K562 (cell line): ENCODE data around the gene PXN. TPM values are rescaled to one million over a fixed set of nuclear protein-coding genes. Genes with fewer than 3 reads are reported as not detected.

Experiments used
- GTF2A2 ChIP-seq: IDR thresholded peaks from 2 replicates; pipeline ENCODE4 v1.6.1; 2016; ENCODE audit warnings: mild to moderate bottlenecking, missing genetic modification characterization, missing compliant biosample characterization
- POLR2G ChIP-seq: fragments of 200-400 bp; formaldehyde crosslinking; IDR thresholded peaks from 2 replicates; pipeline ENCODE4 v1.6.1; 2017; ENCODE audit warnings: low read depth, mild to moderate bottlenecking, antibody characterized with exemption, low read length, moderate library complexity
- POLR3G ChIP-seq: IDR thresholded peaks from 2 replicates; pipeline ENCODE4 v1.6.1; 2011; ENCODE audit not compliant: insufficient read length, insufficient replicate concordance; ENCODE audit errors: extremely low read depth
- SMAD1 ChIP-seq: fragments of 150-350 bp; IDR thresholded peaks from 2 replicates; pipeline ENCODE4 v1.6.1; 2014; ENCODE audit warnings: low read length, low read depth; ENCODE audit not compliant: partially characterized antibody
- SMAD4 ChIP-seq: fragments of 250-450 bp; sonication (Bioruptor Pico); conservative IDR thresholded peaks from 2 replicates; pipeline ENCODE4 v1.8.0; 2021; ENCODE audit warnings: inconsistent platforms, mild to moderate bottlenecking, moderate library complexity
- SMC3 ChIP-seq: conservative IDR thresholded peaks from 2 replicates; pipeline ENCODE4 v1.6.1; 2011; ENCODE audit warnings: low read depth, low read length, improper control_type of control experiment; ENCODE audit not compliant: insufficient read depth
- SRSF7 ChIP-seq: fragments of 200-400 bp; formaldehyde crosslinking; optimal IDR thresholded peaks from 2 replicates; pipeline ENCODE3; 2017; ENCODE audit warnings: mild to moderate bottlenecking, low read depth, low read length
- ZFX ChIP-seq: sonication (generic); formaldehyde crosslinking; IDR thresholded peaks from 2 replicates; pipeline ENCODE4 v1.8.0; 2022; ENCODE audit warnings: mild to moderate bottlenecking, missing genetic modification reagents, moderate library complexity
- ZNF184 ChIP-seq: sonication (generic); formaldehyde crosslinking; IDR thresholded peaks from 2 replicates; pipeline ENCODE4 v1.5.0; 2020; ENCODE audit warnings: missing genetic modification reagents
- ZNF507 ChIP-seq: conservative IDR thresholded peaks from 2 replicates; pipeline ENCODE4 v1.6.1; 2017; ENCODE audit warnings: missing genetic modification characterization, missing compliant biosample characterization
- polyA plus RNA-seq, 8 experiments: library from polyadenylated mRNA; depleted of rRNA in 4 of 8; stranded (reverse) in 5 of 8; unstranded in 3 of 8; fragments of >200 nt; fragmentation: Nextera tagmentation in 2 of 8; fragmentation: Illumina TruSeq in 1 of 8; extraction: Ambion mirVana in 2 of 8; extraction: Trizol in 1 of 8; gene quantifications; 2 replicates each; pipeline versions ENCODE4 v1.2.1 to v1.2.3, GENCODE V29; 2011 to 2014; ENCODE audit warnings: inconsistent platforms in 1 of 8, missing spikeins in 1 of 8
- total RNA-seq, 7 experiments: library from RNA; depleted of rRNA in 6 of 7; stranded (reverse); fragments of >200 nt in 6 of 7; fragmentation: Illumina TruSeq in 2 of 7; extraction: Trizol in 2 of 7; gene quantifications; 2 replicates each; pipeline versions ENCODE4 v1.2.1 to v1.2.3, GENCODE V29; 2011 to 2021; ENCODE audit warnings: low replicate concordance in 1 of 7
- TF ChIP-seq, protein P1 (sequence below): fragments of 200-800 bp; sonication (Bioruptor generic); IDR thresholded peaks from 2 replicates; pipeline ENCODE4 v1.6.1; 2016; ENCODE audit warnings: missing genetic modification characterization, missing compliant biosample characterization
- TF ChIP-seq, protein P2 (sequence below): fragments of 450-650 bp; conservative IDR thresholded peaks from 2 replicates; pipeline ENCODE4 v1.6.1; 2016; ENCODE audit warnings: missing genetic modification characterization, low read depth, mild to moderate bottlenecking, control low read depth, missing compliant biosample characterization
- TF ChIP-seq, protein P3 (sequence below): fragments of 450-650 bp; IDR thresholded peaks from 2 replicates; pipeline ENCODE4 v1.6.1; 2017; ENCODE audit warnings: antibody characterized with exemption
- TF ChIP-seq, protein P4 (sequence below): fragments of 200-800 bp; sonication (Bioruptor generic); IDR thresholded peaks from 2 replicates; pipeline ENCODE4 v1.6.1; 2017; ENCODE audit warnings: missing genetic modification characterization, missing compliant biosample characterization
- TF ChIP-seq, protein P5 (sequence below): fragments of 250-450 bp; sonication (Bioruptor Pico); IDR thresholded peaks from 2 replicates; pipeline ENCODE4 v1.8.0; 2021; ENCODE audit warnings: borderline replicate concordance, mild to moderate bottlenecking, moderate library complexity; ENCODE audit not compliant: poor library complexity, severe bottlenecking

PXN gene
- total and polyA plus RNA-seq, 9 of the 15 experiments (the other 6 are each of a cell fraction or from before 2014, with no cell fraction given), result 4.0 to 74.1 (median 18.6) TPM

DNA sequence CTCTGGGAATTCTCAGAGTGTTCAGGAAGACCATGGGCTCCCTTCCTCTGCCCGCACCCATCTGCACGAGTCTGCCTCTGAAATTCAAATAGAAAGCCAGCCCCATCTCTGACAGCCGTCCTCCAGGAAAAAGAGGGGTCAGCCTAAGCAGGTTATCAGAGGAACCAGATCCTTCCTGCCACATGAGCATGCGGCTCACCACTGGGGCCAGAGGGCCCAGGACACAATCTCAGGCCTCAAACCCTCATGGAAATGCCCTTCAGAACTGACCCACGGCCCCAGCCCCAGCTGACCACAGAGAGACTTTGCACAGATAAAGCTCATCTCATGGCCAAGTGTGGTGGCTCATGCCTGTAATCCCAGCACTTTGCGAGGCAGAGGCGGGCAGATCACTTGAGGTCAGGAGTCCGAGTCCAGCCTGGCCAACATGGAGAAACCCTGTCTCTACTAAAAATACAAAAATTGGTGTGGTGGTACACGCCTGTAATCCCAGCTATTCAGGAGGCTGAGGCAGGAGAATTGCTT is 23.2 kb downstream of the PXN start (continued):
- TF ChIP-seq, protein P1, sequence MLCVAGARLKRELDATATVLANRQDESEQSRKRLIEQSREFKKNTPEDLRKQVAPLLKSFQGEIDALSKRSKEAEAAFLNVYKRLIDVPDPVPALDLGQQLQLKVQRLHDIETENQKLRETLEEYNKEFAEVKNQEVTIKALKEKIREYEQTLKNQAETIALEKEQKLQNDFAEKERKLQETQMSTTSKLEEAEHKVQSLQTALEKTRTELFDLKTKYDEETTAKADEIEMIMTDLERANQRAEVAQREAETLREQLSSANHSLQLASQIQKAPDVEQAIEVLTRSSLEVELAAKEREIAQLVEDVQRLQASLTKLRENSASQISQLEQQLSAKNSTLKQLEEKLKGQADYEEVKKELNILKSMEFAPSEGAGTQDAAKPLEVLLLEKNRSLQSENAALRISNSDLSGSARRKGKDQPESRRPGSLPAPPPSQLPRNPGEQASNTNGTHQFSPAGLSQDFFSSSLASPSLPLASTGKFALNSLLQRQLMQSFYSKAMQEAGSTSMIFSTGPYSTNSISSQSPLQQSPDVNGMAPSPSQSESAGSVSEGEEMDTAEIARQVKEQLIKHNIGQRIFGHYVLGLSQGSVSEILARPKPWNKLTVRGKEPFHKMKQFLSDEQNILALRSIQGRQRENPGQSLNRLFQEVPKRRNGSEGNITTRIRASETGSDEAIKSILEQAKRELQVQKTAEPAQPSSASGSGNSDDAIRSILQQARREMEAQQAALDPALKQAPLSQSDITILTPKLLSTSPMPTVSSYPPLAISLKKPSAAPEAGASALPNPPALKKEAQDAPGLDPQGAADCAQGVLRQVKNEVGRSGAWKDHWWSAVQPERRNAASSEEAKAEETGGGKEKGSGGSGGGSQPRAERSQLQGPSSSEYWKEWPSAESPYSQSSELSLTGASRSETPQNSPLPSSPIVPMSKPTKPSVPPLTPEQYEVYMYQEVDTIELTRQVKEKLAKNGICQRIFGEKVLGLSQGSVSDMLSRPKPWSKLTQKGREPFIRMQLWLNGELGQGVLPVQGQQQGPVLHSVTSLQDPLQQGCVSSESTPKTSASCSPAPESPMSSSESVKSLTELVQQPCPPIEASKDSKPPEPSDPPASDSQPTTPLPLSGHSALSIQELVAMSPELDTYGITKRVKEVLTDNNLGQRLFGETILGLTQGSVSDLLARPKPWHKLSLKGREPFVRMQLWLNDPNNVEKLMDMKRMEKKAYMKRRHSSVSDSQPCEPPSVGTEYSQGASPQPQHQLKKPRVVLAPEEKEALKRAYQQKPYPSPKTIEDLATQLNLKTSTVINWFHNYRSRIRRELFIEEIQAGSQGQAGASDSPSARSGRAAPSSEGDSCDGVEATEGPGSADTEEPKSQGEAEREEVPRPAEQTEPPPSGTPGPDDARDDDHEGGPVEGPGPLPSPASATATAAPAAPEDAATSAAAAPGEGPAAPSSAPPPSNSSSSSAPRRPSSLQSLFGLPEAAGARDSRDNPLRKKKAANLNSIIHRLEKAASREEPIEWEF, result no peak
- no peak for TF ChIP-seq POLR3G
- TF ChIP-seq SMC3, result no peak
- TF ChIP-seq, protein P2, sequence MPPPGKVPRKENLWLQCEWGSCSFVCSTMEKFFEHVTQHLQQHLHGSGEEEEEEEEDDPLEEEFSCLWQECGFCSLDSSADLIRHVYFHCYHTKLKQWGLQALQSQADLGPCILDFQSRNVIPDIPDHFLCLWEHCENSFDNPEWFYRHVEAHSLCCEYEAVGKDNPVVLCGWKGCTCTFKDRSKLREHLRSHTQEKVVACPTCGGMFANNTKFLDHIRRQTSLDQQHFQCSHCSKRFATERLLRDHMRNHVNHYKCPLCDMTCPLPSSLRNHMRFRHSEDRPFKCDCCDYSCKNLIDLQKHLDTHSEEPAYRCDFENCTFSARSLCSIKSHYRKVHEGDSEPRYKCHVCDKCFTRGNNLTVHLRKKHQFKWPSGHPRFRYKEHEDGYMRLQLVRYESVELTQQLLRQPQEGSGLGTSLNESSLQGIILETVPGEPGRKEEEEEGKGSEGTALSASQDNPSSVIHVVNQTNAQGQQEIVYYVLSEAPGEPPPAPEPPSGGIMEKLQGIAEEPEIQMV (tag), result no peak
- no peak for TF ChIP-seq ZNF184 (CRISPR knock-in tag)
- TF ChIP-seq, protein P3, sequence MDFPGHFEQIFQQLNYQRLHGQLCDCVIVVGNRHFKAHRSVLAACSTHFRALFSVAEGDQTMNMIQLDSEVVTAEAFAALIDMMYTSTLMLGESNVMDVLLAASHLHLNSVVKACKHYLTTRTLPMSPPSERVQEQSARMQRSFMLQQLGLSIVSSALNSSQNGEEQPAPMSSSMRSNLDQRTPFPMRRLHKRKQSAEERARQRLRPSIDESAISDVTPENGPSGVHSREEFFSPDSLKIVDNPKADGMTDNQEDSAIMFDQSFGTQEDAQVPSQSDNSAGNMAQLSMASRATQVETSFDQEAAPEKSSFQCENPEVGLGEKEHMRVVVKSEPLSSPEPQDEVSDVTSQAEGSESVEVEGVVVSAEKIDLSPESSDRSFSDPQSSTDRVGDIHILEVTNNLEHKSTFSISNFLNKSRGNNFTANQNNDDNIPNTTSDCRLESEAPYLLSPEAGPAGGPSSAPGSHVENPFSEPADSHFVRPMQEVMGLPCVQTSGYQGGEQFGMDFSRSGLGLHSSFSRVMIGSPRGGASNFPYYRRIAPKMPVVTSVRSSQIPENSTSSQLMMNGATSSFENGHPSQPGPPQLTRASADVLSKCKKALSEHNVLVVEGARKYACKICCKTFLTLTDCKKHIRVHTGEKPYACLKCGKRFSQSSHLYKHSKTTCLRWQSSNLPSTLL, result 0 out of 2 replicates have a peak, but pooled peaks have one; percentile 28
- TF ChIP-seq POLR2G, result no peak
- peak; percentile 96 for TF ChIP-seq SMAD4 (CRISPR knock-in tag)
- TF ChIP-seq ZNF507 (tag), result no peak
- TF ChIP-seq SMAD1, result peak; percentile 48
- TF ChIP-seq, protein P4, sequence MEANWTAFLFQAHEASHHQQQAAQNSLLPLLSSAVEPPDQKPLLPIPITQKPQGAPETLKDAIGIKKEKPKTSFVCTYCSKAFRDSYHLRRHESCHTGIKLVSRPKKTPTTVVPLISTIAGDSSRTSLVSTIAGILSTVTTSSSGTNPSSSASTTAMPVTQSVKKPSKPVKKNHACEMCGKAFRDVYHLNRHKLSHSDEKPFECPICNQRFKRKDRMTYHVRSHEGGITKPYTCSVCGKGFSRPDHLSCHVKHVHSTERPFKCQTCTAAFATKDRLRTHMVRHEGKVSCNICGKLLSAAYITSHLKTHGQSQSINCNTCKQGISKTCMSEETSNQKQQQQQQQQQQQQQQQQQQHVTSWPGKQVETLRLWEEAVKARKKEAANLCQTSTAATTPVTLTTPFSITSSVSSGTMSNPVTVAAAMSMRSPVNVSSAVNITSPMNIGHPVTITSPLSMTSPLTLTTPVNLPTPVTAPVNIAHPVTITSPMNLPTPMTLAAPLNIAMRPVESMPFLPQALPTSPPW (CRISPR knock-in tag), result peak; percentile 88
- no peak for TF ChIP-seq SRSF7
- TF ChIP-seq, protein P5, sequence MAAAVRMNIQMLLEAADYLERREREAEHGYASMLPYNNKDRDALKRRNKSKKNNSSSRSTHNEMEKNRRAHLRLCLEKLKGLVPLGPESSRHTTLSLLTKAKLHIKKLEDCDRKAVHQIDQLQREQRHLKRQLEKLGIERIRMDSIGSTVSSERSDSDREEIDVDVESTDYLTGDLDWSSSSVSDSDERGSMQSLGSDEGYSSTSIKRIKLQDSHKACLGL (CRISPR knock-in tag), result no peak
- TF ChIP-seq ZFX (CRISPR knock-in tag), result peak; percentile 77
- TF ChIP-seq GTF2A2 (tag), result no peak
